ENCODE results near the gene NLGN4Y. TPM values are rescaled to one million over a fixed set of nuclear protein-coding genes. Genes with fewer than 3 reads are reported as not detected.

Gene NLGN4Y
- total RNA-seq, 1 donor, result 33.3 TPM

DNA sequence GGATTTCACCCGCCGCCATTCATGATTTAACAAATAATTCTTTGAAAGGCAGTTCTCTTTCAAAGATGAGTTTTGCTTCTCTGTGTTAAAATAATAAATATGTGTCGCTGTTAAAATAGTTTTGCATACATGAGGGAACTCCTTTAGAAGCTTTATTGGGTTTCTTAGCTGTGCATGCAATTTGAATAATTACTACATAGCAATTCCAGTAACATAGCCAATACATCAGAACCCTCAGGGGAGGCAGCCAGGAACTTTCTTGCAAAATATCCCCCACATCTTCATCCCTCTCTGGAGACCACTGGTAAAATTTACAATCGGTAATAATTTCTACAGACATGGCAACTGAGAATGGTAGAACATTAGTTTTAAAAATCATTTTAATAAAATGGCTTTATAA, 268.8 kb downstream of the NLGN4Y start:
- H3K27ac ChIP-seq (ENCODE audit: low read depth, low read length), result no peak overlapping the region
- no peaks in the 10 kb centered on the region for H3K9me3 ChIP-seq (ENCODE audit: low read depth, low read length)
- H3K4me1 ChIP-seq (ENCODE audit: insufficient read depth, low read length), result no peaks in the 10 kb centered on the region
- no peaks in the 10 kb centered on the region for H3K27me3 ChIP-seq (ENCODE audit: insufficient read depth, low read length)
- DNase-seq (ENCODE audit: insufficient read length, low spot score, missing footprints), result no peak
- no peak overlapping the region for H3K4me2 ChIP-seq (ENCODE audit: insufficient read depth, low read length)
- no peaks in the 10 kb centered on the region for H3K79me2 ChIP-seq (ENCODE audit: insufficient read depth, low read length)
- TF ChIP-seq, protein P1, sequence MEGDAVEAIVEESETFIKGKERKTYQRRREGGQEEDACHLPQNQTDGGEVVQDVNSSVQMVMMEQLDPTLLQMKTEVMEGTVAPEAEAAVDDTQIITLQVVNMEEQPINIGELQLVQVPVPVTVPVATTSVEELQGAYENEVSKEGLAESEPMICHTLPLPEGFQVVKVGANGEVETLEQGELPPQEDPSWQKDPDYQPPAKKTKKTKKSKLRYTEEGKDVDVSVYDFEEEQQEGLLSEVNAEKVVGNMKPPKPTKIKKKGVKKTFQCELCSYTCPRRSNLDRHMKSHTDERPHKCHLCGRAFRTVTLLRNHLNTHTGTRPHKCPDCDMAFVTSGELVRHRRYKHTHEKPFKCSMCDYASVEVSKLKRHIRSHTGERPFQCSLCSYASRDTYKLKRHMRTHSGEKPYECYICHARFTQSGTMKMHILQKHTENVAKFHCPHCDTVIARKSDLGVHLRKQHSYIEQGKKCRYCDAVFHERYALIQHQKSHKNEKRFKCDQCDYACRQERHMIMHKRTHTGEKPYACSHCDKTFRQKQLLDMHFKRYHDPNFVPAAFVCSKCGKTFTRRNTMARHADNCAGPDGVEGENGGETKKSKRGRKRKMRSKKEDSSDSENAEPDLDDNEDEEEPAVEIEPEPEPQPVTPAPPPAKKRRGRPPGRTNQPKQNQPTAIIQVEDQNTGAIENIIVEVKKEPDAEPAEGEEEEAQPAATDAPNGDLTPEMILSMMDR (IDR thresholded peaks at IDR 0.05; ENCODE audit: extremely low read depth, low read depth, low read length), result no peak
- no peak overlapping the region for H2AFZ ChIP-seq (ENCODE audit: low read length)
- H3K36me3 ChIP-seq (ENCODE audit: insufficient read depth, low read length), result no peaks in the 10 kb centered on the region
- no peak overlapping the region for H3K4me3 ChIP-seq (ENCODE audit: insufficient read depth, low read length)
- no peaks in the 10 kb centered on the region for H4K20me1 ChIP-seq (ENCODE audit: insufficient read depth, low read length)

DNA sequence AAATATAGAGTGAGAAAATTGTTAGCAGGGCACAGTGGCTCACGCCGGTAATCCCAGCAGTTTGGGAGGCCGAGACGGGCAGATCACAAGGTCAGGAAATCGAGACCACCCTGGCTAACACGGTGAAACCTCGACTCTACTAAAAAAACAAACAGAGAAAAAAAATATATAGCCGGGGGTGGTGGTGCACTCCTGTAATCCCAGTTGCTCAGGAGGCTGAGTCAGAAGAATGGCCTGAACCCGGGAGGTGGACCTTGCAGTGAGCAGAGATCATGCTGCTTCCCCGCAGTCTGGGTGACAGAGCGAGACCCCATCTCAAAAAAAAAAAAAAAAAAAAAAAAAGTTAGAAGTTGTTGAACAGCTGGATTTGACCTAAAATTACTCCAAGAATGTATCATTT, 269.3 kb downstream of the NLGN4Y start:
- no peak overlapping the region for H3K4me2 ChIP-seq (ENCODE audit: insufficient read depth, low read length)

DNA sequence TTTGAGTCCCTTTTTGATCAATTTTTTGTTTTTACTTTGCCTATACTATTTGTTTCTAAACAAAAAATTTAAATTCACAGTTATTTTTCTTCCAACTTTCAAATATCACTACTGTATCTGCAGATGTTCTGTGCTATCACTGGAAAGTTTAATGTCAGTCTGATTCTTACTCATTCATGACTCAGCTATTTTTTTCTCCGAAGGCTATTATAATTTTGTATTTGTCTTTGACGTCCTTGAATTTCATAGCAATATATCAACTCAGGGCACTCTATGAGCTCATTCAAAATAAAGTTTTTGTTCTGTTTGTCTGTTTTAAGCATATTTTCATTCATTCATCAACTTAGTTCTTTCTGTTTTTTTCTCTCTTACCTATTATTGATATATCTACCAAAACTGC, 273.7 kb downstream of the NLGN4Y start:
- H3K79me2 ChIP-seq (ENCODE audit: insufficient read depth, low read length), result no peaks in the 10 kb centered on the region
- no peak overlapping the region for H3K27ac ChIP-seq (ENCODE audit: low read depth, low read length)
- H4K20me1 ChIP-seq (ENCODE audit: insufficient read depth, low read length), result no peaks in the 10 kb centered on the region
- H3K4me1 ChIP-seq (ENCODE audit: insufficient read depth, low read length), result no peaks in the 10 kb centered on the region
- TF ChIP-seq, protein P1 (IDR thresholded peaks at IDR 0.05; ENCODE audit: extremely low read depth, low read depth, low read length), result no peak
- H3K27me3 ChIP-seq (ENCODE audit: insufficient read depth, low read length), result no peaks in the 10 kb centered on the region
- no peaks in the 10 kb centered on the region for H3K36me3 ChIP-seq (ENCODE audit: insufficient read depth, low read length)
- H2AFZ ChIP-seq (ENCODE audit: low read length), result no peak overlapping the region
- no peaks in the 10 kb centered on the region for H3K9me3 ChIP-seq (ENCODE audit: low read depth, low read length)
- H3K4me2 ChIP-seq (ENCODE audit: insufficient read depth, low read length), result no peak overlapping the region
- H3K4me3 ChIP-seq (ENCODE audit: insufficient read depth, low read length), result no peak overlapping the region
- DNase-seq (ENCODE audit: insufficient read length, low spot score, missing footprints), result no peak

More for the DNA sequence above, 269.3 kb downstream of the NLGN4Y start:
- Histone ChIP-seq H3K27ac (ENCODE audit: low read depth, low read length) (no peak overlapping the region), H4K20me1 (ENCODE audit: insufficient read depth, low read length) (no peaks in the 10 kb centered on the region), H3K9me3 (ENCODE audit: low read depth, low read length) (no peaks in the 10 kb centered on the region), H2AFZ (ENCODE audit: low read length) (no peak overlapping the region), H3K36me3 (ENCODE audit: insufficient read depth, low read length) (no peaks in the 10 kb centered on the region), H3K79me2 (ENCODE audit: insufficient read depth, low read length) (no peaks in the 10 kb centered on the region), H3K4me1 (ENCODE audit: insufficient read depth, low read length) (no peaks in the 10 kb centered on the region), H3K27me3 (ENCODE audit: insufficient read depth, low read length) (no peaks in the 10 kb centered on the region), H3K4me3 (ENCODE audit: insufficient read depth, low read length) (no peak overlapping the region)
- DNase-seq (ENCODE audit: insufficient read length, low spot score, missing footprints), result no peak
- TF ChIP-seq, protein P1 (IDR thresholded peaks at IDR 0.05; ENCODE audit: extremely low read depth, low read depth, low read length), result no peak

- H3K4me3 ChIP-seq (ENCODE audit: insufficient read depth, low read length), result no peak overlapping the region
- H3K27me3 ChIP-seq (ENCODE audit: insufficient read depth, low read length), result no peaks in the 10 kb centered on the region
- no peak for DNase-seq (ENCODE audit: insufficient read length, low spot score, missing footprints)
- H3K4me2 ChIP-seq (ENCODE audit: insufficient read depth, low read length), result no peak overlapping the region
- H3K27ac ChIP-seq (ENCODE audit: low read depth, low read length), result no peak overlapping the region
- TF ChIP-seq, protein P1 (IDR thresholded peaks at IDR 0.05; ENCODE audit: extremely low read depth, low read depth, low read length), result no peak
- no peaks in the 10 kb centered on the region for H3K9me3 ChIP-seq (ENCODE audit: low read depth, low read length)
- H2AFZ ChIP-seq (ENCODE audit: low read length), result no peak overlapping the region
- H4K20me1 ChIP-seq (ENCODE audit: insufficient read depth, low read length), result no peaks in the 10 kb centered on the region
- no peaks in the 10 kb centered on the region for H3K4me1 ChIP-seq (ENCODE audit: insufficient read depth, low read length)
- no peaks in the 10 kb centered on the region for H3K36me3 ChIP-seq (ENCODE audit: insufficient read depth, low read length)
- H3K79me2 ChIP-seq (ENCODE audit: insufficient read depth, low read length), result no peaks in the 10 kb centered on the region
Observed at GRCh38 chrY:14801096-14801495, 276.8 kb downstream of the NLGN4Y start.
